Stimulated activated CD4-positive, alpha-beta T cell treated with anti-CD3 and anti-CD28 coated beads, Interleukin-15, amount 100 ng/mL, for 1 hour (primary cell): Measurements from ENCODE around the gene FBRSL1.
"Not testable (repeated sequence)": the region's sequence is repeated elsewhere in the genome, so short reads cannot be mapped to it uniquely, and the experiment has no call there.

ENCODE experiments used
- DNase-seq, 2 donors: peaks; one replicate each; pipeline ENCODE4 v3.0.0-alpha.2; 2020; ENCODE audit warnings: low read depth in 1 of 2, low spot score in 1 of 2

FBRSL1 gene

DNA sequence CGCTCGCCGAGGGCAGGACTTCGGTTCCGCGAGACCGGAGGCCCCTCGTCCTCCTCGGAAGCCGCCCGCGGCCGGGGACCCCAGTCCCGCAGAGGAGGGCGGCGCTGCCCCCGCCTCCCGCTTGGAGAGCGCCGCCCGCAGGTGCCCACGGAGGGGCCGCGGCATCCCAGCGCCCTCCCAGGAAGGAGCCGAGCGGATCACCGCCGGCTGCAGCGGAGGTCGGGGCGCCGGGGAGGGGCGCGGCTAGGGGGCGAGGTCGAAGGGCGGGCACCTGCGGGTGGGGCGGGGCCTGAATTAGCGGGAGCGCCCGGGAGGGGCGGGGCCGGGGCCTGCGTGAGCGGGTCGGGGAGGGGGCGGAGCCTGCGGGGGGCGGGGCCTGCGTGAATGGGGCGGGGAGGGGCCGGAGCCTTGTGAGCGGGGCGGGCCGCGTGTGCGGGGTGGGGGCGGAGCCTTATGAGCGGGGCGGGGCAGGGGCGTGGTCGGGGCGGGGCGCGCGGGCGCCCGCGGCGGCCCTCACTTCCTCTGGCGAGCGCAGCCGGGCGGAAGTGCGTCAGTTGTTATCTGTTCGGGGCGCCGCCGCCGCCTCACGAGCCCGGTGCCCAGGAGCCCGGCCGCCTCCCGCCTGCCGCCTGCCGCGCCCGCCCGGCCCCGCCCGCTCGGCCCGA lies at the start of gene FBRSL1:
FBRSL1 (plus strand) TSS at position 550 of the 665 bp plus-strand sequence.
- peak; percentile 89 to 91 for DNase-seq

- not testable (repeated sequence) for DNase-seq
These were observed 49.5 kb upstream of the FBRSL1 start for GRCh38 chr12:132440420-132440819.

- no peak for DNase-seq
These were observed 47.8 kb upstream of the FBRSL1 start for GRCh38 chr12:132441871-132442863.

DNA sequence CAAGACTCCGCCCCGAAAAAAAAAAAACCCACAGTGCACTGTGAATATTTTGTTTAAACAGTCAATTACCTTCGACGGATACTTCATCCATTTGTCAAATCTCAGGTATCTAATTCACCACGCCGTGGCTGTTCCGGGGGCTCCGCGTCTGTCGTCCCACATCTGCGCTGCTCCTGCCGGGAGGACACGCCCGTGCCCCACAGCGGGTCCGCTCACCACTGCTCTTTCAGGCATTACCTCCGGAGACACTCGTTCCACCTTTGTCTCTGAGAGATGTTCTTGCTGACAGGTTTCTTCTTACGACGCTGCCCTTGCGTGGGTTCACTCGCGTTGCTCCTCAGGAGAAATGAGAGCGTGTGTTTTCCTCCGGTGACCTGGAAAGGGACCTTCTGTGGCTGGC lies 46.9 kb upstream of the FBRSL1 start:
- DNase-seq: no peak

DNA sequence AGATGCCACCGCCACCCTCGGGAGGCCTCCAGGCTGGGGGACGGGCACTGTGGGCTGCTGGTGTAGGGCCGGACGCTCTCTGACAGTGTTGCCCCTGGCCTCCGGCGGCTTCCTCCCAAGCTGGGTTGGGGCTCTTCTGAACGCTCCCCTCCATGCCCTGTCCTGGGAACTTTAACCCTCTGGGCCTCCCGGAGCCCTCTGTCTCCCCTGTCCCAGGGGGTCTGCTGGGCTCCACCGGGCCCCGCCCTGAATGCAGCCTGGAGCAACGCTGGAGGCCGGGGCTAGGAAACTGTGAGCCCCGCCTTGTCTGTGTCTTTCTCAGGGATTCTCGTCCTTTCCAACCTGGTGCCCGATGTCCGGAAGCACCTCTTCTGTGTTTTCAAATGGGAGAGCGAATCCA lies 45.7 kb upstream of the FBRSL1 start:
- DNase-seq: no peak

GRCh38 chr12:132444957-132445883 lies 44.7 kb upstream of the FBRSL1 start:
- DNase-seq: peak; percentile 55 to 58

DNA sequence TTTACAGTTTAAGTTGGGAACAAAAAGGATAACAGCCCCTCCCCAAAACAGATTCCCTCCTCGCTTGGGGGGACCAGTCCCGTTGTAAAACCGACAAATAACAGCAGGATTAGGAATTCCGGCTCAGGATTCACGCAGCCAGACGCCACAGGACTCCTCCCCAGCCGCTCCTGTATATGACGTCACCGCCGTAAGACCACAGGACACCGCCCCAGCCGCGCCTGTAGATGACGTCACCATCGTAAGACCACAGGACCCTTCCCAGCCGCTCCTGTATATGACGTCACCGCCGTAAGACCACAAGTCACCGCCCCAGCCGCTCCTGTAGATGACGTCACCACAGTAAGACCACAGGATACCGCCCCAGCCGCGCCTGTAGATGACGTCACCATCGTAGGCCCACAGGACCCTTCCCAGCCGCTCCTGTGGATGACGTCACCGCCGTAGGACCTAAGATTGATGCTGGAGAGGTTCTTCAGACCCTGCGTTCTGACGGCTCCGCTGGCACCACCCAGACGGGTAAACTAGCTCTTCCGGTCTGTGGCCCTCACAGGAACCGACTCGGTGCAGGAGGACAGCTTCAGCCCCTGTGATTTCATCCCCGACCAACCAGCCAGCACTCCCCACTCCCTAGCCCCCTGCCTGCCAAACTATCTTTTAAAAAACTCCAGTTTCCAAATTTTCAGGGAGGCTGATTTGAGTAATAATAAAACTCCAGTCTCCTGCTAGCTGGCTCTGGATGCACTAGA lies 43.9 kb upstream of the FBRSL1 start:
- peak in 1 of 2 donors; percentile 25 for DNase-seq

DNA sequence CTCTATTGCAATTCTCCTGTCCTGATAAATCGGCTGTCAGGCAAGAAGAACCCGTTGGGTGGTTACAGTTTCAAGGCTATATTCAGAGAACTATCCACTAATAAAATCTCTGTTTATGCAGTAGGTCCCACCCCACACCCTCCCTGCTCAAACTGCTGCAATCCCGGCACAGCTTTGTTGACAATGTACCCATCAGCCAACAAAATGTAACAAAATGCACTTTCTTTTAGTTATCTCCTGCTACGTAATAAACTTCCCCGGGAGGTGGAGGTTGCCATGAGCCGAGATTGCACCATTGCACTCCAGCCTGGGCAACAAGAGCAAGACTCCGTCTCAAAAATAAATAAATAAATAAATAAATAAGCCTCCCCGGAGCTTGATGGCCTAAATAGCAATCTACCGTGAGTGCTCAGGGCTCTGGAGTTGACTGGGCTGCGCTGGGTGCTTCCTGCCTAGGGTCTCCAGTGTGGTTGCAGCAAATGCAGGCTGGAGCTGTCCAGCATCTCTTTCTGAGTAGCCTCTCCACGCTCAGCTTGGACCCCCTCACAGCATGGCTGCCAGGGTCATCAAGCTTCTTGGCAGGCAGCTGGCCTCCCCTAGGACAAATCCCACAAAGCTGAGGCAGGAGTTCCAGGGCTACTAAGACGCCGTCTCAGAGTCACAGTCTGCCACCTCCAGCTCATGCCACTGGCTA lies 43.2 kb upstream of the FBRSL1 start:
- no peak for DNase-seq

DNA sequence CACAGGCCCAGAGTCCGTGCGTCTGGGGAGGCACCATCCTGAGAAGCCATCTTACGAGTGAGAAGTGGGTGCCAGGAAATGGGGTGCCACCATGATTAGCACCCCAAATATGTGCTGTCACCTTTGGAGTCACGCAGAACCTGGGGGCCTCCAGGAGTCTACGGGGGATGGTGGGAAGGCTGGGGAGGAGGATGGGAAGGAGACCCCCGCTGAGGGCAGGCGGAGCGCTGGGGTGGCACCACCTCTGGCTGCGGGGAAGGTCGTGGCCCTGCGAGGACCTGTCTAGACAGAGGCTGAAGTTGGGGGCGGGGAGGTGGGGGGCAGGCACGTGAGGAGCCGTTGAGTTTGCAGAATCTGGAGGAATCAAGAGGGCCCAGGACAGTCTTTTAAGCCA lies 42.6 kb upstream of the FBRSL1 start:
- no peak for DNase-seq

DNA sequence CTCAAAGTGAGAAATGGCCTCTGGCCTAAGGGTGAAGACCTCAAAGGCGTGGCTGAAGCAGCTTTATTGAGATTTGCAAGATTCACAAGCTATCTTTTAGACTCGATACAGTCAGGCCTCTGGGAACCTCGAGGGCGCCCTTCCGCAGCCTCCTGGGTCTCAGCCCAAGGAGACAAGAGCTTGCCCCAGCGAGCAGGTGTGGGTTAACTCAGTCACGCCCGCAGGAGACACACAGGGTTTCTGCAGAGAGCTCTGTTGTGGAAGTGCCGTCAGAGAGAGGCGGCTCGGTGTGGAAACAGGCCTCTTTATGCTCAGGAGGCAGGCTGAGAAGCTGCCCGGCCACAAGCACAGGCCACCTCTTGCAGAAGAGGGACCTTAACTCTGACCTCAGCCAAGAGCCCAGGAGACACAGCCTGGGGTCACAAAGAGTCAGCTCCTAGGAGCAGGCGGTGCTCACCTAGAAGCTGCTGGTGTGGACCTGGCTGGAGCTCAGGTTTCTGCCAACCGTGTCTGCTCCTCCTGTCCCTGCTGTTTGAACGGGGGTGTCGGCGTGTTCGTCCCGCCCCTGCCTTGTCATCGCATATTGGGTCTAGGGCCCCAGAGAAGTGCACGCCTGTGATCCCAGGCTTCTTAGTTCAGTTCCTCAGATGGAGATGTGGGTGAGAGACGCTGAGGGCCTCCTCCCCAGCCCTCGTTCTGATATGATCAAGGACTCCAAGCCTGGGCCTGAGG lies 42.1 kb upstream of the FBRSL1 start:
- no peak for DNase-seq

DNA sequence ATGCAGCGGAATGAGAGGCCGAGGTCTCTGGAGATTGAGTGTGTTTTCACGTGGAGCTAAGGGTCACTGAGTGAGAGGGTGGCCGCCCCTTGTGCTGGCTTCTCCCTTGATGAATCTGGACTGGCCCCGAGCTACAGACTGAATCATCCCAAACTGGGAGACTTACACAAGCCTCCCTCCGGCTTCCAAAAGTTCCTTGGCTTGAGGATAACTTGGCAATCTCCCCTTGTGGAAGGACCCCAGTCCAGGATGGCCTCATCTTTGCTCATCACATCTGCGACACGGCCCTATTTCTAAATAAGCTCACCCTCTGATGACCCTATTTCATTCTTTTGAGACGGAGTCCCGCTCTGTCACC lies 41.5 kb upstream of the FBRSL1 start:
- no peak for DNase-seq

- no peak for DNase-seq
These were observed 40.2 kb upstream of the FBRSL1 start for GRCh38 chr12:132449565-132450417.

DNA sequence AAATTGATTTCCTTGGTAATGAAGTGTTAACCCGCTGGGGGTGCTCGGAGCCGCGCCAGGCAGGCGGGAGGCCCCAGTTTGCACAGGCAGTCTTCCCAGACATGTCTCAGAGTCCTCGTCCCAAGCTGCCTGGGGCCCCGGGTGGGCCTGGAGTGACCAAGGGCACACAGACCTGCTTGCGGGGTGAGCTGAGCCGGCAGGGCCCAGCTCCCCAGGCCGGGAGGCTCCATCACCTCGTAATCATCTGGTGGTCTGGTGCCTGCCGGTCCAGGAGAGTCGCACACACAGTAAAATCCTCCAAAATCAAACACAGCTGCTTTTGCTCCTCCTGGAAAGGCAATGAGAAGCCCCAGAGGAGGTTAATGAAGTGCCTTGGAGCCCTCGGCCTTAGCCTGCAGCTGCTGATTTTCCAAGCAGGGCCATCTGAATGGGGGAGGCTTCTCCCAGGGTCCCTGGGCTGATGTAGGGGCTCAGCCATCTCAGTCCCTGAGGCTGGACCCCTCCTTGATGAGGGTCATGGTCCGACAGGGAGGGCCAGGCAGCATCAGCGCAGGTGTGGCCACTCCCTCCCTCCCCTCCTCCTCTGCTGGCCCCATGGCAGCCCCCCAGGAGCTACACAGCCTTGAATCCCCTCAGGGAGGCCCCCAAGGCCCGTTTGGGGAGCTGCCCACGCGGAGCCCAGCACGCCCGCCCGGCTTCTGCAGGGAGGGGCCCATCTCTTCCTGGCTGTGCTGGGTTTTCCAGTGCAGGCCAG lies 39.4 kb upstream of the FBRSL1 start:
- no peak for DNase-seq

- DNase-seq: no peak
These were observed 38.6 kb upstream of the FBRSL1 start for GRCh38 chr12:132451172-132451835.

- DNase-seq: no peak
These were observed 38.1 kb upstream of the FBRSL1 start for GRCh38 chr12:132451836-132452195.

- DNase-seq: no peak
These were observed 37.2 kb upstream of the FBRSL1 start for GRCh38 chr12:132452596-132453350.
